Measurements from ENCODE around the gene FLRT1. TPM values are rescaled to one million over a fixed set of nuclear protein-coding genes. Genes with fewer than 3 reads are reported as not detected.

FLRT1 gene
- polyA plus RNA-seq, 3 donors, result 3.3 to 4.0 (median 3.4) TPM

DNA sequence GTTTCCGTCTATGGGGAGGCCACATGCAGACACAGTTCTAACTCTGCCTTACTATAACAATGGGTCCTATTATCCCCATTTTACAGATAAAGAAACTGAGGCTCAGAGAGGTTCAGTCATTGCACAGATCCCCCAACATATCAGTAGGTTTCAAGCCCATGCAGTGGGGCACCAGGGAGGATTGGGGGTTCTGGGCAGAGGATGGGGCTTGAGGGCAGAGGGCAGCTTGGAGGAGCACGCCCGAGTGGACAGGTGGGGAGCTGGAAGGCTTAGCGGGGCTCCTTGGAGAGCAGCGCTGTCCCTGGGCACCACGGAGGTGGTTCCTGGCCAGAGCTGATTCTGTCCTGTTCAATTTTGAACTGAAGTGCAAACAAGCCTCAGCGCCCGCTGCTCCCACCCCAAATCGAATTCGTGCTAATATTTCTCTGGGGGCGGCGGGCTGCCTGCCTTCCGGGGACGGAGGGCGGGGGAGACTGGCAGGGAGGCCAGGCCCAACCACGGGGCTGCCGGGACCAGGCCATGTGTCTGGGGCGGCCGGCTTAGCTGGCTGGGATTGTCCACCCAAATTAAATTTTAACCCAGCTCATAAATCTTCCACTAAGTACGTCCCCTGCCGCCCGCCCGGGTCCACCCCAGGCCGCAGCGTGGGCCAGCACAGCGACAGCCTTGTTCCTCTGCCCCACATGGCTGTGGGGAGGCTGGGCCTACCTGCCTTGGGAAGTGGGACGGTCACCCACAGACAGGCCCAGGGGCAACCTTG is 49.4 kb downstream of the FLRT1 start:
- no peak for DNase-seq

Other genes starting within 250 kb of the FLRT1 start
- gene SPINDOC, start 222.5 kb upstream of the FLRT1 start, polyA plus RNA-seq (ENCODE audit: insufficient read length in 3 of 3), result 10 to 100 TPM; 37.7 to 43.1 (median 39.0) TPM
- 10 to 100 TPM; 35.5 to 36.7 (median 35.8) TPM for gene MARK2, start 196.8 kb upstream of the FLRT1 start, polyA plus RNA-seq (ENCODE audit: insufficient read length in 3 of 3)
- 10 to 100 TPM; 11.4 to 16.8 (median 15.4) TPM for gene RCOR2, start 118.8 kb upstream of the FLRT1 start, polyA plus RNA-seq (ENCODE audit: insufficient read length in 3 of 3)
- 10 to 100 TPM; 28.1 to 46.4 (median 42.4) TPM for gene NAA40, start 96.9 kb upstream of the FLRT1 start, polyA plus RNA-seq (ENCODE audit: insufficient read length in 3 of 3)
- gene COX8A, start 61.3 kb upstream of the FLRT1 start, polyA plus RNA-seq (ENCODE audit: insufficient read length in 3 of 3), result 100 to 1,000 TPM; 264 to 345 (median 336) TPM
- gene OTUB1, start 49.5 kb upstream of the FLRT1 start, polyA plus RNA-seq (ENCODE audit: insufficient read length in 3 of 3), result 100 to 1,000 TPM in 2 of 3 donors, 10 to 100 TPM in 1; 95.3 to 113 (median 110) TPM
- 10 to 100 TPM; 15.2 to 18.9 (median 16.1) TPM for gene MACROD1, start 130.2 kb downstream of the FLRT1 start, polyA plus RNA-seq (ENCODE audit: insufficient read length in 3 of 3)
- gene STIP1, start 150.2 kb downstream of the FLRT1 start, polyA plus RNA-seq (ENCODE audit: insufficient read length in 3 of 3), result 100 to 1,000 TPM; 165 to 203 (median 189) TPM
- gene FERMT3, start 170.8 kb downstream of the FLRT1 start, polyA plus RNA-seq (ENCODE audit: insufficient read length in 3 of 3), result 1 to 10 TPM; 4.7 to 7.5 (median 5.9) TPM
- 10 to 100 TPM; 50.9 to 53.4 (median 51.8) TPM for gene TRPT1, start 190.3 kb downstream of the FLRT1 start, polyA plus RNA-seq (ENCODE audit: insufficient read length in 3 of 3)
- gene NUDT22, start 190.3 kb downstream of the FLRT1 start, polyA plus RNA-seq (ENCODE audit: insufficient read length in 3 of 3), result 10 to 100 TPM; 27.9 to 34.4 (median 30.1) TPM
- 10 to 100 TPM; 63.7 to 79.3 (median 69.9) TPM for gene DNAJC4, start 194.6 kb downstream of the FLRT1 start, polyA plus RNA-seq (ENCODE audit: insufficient read length in 3 of 3)
- 100 to 1,000 TPM in 1 of 3 donors, 10 to 100 TPM in 2; 92.3 to 102 (median 92.6) TPM for gene VEGFB, start 198.7 kb downstream of the FLRT1 start, polyA plus RNA-seq (ENCODE audit: insufficient read length in 3 of 3)
- gene FKBP2, start 205.2 kb downstream of the FLRT1 start, polyA plus RNA-seq (ENCODE audit: insufficient read length in 3 of 3), result 100 to 1,000 TPM in 2 of 3 donors, 10 to 100 TPM in 1; 98.7 to 122 (median 101) TPM
- gene PPP1R14B, start 211.0 kb downstream of the FLRT1 start, polyA plus RNA-seq (ENCODE audit: insufficient read length in 3 of 3), result 10 to 100 TPM; 66.6 to 98.3 (median 90.5) TPM
- gene PLCB3, start 215.6 kb downstream of the FLRT1 start, polyA plus RNA-seq (ENCODE audit: insufficient read length in 3 of 3), result 10 to 100 TPM; 13.7 to 17.7 (median 15.8) TPM
- gene BAD, start 248.7 kb downstream of the FLRT1 start, polyA plus RNA-seq (ENCODE audit: insufficient read length in 3 of 3), result 10 to 100 TPM; 51.8 to 67.3 (median 61.2) TPM
- gene GPR137, start 249.9 kb downstream of the FLRT1 start, polyA plus RNA-seq (ENCODE audit: insufficient read length in 3 of 3), result 10 to 100 TPM; 44.0 to 46.2 (median 45.3) TPM

Data from renal pelvis (tissue), 4 donors.